Measurements from ENCODE around the gene CYP4F11. TPM values are rescaled to one million over a fixed set of nuclear protein-coding genes. Genes with fewer than 3 reads are reported as not detected.

Gene CYP4F11
- total and polyA plus RNA-seq, 4 donors = 0.15 to 1.2 (median 0.26) TPM; not detected in 1

DNA sequence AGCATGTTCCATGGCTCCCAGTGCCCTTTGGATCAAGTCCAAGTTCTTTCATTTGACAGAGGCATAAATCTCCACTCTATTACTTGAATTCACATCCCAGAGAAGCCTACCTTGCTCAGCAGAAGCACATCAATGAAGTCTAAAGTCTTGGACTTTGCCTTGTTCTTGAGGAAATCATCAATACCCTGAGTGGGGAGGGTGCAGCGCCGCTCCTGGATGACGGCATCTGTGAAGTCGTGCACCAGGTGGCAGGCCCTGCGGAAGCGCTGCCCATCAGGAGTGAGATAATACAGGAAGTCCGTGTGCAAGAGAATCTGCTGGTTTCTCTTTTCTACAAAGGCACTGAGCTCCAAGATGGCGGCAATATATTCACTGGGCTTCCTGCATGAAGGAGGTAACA lies 10.6 kb downstream of the CYP4F11 start:
- no peak overlapping the region for H3K4me3 ChIP-seq
- no peak for TF ChIP-seq CTCF (IDR thresholded peaks at IDR 0.05; ENCODE audit: control extremely low read depth, extremely low read depth)
- no peak overlapping the region for H3K9ac ChIP-seq (ENCODE audit: insufficient read depth in 1 of 2, low read length in 2 of 2)
- H3K27me3 ChIP-seq (ENCODE audit: control insufficient read depth in 3 of 3, insufficient read depth in 3 of 3, low read length in 2 of 3) = no peaks in the 10 kb centered on the region
- no peaks in the 10 kb centered on the region for H3K36me3 ChIP-seq (ENCODE audit: control insufficient read depth in 4 of 4, insufficient read depth in 4 of 4, low read length in 4 of 4)
- no peak for ATAC-seq (ENCODE audit: insufficient read depth, low FRiP score)
- 81 to 85% methylated on average over 8 of the region's 8 CpGs for WGBS, 2 donors
- no peak for DNase-seq
- peaks cover 0 to 2% (median 0%) of the 10 kb centered on the region in 4 donors for H3K9me3 ChIP-seq (ENCODE audit: control insufficient read depth in 4 of 4, insufficient read depth in 3 of 4, low read length in 3 of 4)
- no peak overlapping the region for H3K27ac ChIP-seq (ENCODE audit: low read depth in 1 of 2, low read length in 1 of 2)
- no peaks in the 10 kb centered on the region for H3K4me1 ChIP-seq (ENCODE audit: control insufficient read depth in 5 of 5, insufficient read depth in 5 of 5, low read length in 5 of 5)

DNA sequence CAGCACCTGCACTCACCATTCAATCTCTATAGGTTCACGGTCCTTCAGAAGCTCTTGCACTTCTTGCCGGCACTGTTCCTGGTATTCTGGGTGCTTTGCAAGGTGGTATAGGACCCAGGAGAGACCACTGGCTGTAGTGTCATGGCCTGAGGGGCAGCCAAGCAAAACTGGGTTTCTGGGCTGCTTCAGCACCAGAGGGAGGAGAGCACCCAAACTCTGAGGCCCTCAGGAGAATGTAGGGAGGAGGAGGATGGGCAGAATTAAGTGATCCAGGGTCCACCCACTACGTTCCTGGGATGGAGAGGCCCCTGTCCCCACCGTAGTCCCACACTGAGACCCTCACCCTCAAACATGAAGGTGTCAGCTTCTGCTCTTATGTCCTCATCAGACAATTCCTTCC lies 12.3 kb downstream of the CYP4F11 start:
- no peaks in the 10 kb centered on the region for H3K36me3 ChIP-seq (ENCODE audit: control insufficient read depth in 4 of 4, insufficient read depth in 4 of 4, low read length in 4 of 4)
- no peak overlapping the region for H3K4me3 ChIP-seq
- WGBS, 2 donors = 56 to 75% methylated on average over 4 of the region's 4 CpGs
- DNase-seq (no peak), ATAC-seq (ENCODE audit: insufficient read depth, low FRiP score) (no peak)
- no peaks in the 10 kb centered on the region for H3K27me3 ChIP-seq (ENCODE audit: control insufficient read depth in 3 of 3, insufficient read depth in 3 of 3, low read length in 2 of 3)
- H3K27ac ChIP-seq (ENCODE audit: low read depth in 1 of 2, low read length in 1 of 2) = no peak overlapping the region
- H3K4me1 ChIP-seq (ENCODE audit: control insufficient read depth in 5 of 5, insufficient read depth in 5 of 5, low read length in 5 of 5) = no peaks in the 10 kb centered on the region
- H3K9me3 ChIP-seq (ENCODE audit: control insufficient read depth in 4 of 4, insufficient read depth in 3 of 4, low read length in 3 of 4) = peaks cover 0 to 2% (median 0%) of the 10 kb centered on the region in 4 donors
- H3K9ac ChIP-seq (ENCODE audit: insufficient read depth in 1 of 2, low read length in 2 of 2) = no peak overlapping the region
- no peak for TF ChIP-seq CTCF (IDR thresholded peaks at IDR 0.05; ENCODE audit: control extremely low read depth, extremely low read depth)

GRCh38 chr19:15919243-15919642 lies 15.1 kb downstream of the CYP4F11 start:
- 76 to 87% methylated on average over 4 of the region's 4 CpGs for WGBS, 2 donors
- Histone ChIP-seq H3K27me3 (ENCODE audit: control insufficient read depth in 3 of 3, insufficient read depth in 3 of 3, low read length in 2 of 3) (no peaks in the 10 kb centered on the region), H3K4me1 (ENCODE audit: control insufficient read depth in 5 of 5, insufficient read depth in 5 of 5, low read length in 5 of 5) (no peaks in the 10 kb centered on the region), H3K4me3 (no peak overlapping the region), H3K36me3 (ENCODE audit: control insufficient read depth in 4 of 4, insufficient read depth in 4 of 4, low read length in 4 of 4) (no peaks in the 10 kb centered on the region), H3K9me3 (ENCODE audit: control insufficient read depth in 4 of 4, insufficient read depth in 3 of 4, low read length in 3 of 4) (peaks cover 0 to 6% (median 4%) of the 10 kb centered on the region in 4 donors), H3K9ac (ENCODE audit: insufficient read depth in 1 of 2, low read length in 2 of 2) (no peak overlapping the region), H3K27ac (ENCODE audit: low read depth in 1 of 2, low read length in 1 of 2) (no peak overlapping the region)
- ATAC-seq (ENCODE audit: insufficient read depth, low FRiP score) (no peak), DNase-seq (no peak)
- no peak for TF ChIP-seq CTCF (IDR thresholded peaks at IDR 0.05; ENCODE audit: control extremely low read depth, extremely low read depth)

- 95 to 98% methylated on average over 2 of the region's 2 CpGs for WGBS, 2 donors
- H3K36me3 ChIP-seq (ENCODE audit: control insufficient read depth in 4 of 4, insufficient read depth in 4 of 4, low read length in 4 of 4) = no peaks in the 10 kb centered on the region
- H3K9ac ChIP-seq (ENCODE audit: insufficient read depth in 1 of 2, low read length in 2 of 2) = no peak overlapping the region
- H3K4me1 ChIP-seq (ENCODE audit: control insufficient read depth in 5 of 5, insufficient read depth in 5 of 5, low read length in 5 of 5) = no peaks in the 10 kb centered on the region
- DNase-seq = no peak
- H3K9me3 ChIP-seq (ENCODE audit: control insufficient read depth in 4 of 4, insufficient read depth in 3 of 4, low read length in 3 of 4) = peaks cover 0 to 5% (median 4%) of the 10 kb centered on the region in 4 donors
- H3K4me3 ChIP-seq = no peak overlapping the region
- no peak for ATAC-seq (ENCODE audit: insufficient read depth, low FRiP score)
- H3K27me3 ChIP-seq (ENCODE audit: control insufficient read depth in 3 of 3, insufficient read depth in 3 of 3, low read length in 2 of 3) = peaks cover 0 to 24% (median 24%) of the 10 kb centered on the region in 3 donors
- no peak for TF ChIP-seq CTCF (IDR thresholded peaks at IDR 0.05; ENCODE audit: control extremely low read depth, extremely low read depth)
- H3K27ac ChIP-seq (ENCODE audit: low read depth in 1 of 2, low read length in 1 of 2) = no peak overlapping the region
These were observed 19.2 kb downstream of the CYP4F11 start for GRCh38 chr19:15915109-15915508.

Measured in lung (tissue), 12 donors.